ENCODE data around the gene ESD. TPM values are rescaled to one million over a fixed set of nuclear protein-coding genes. Genes with fewer than 3 reads are reported as not detected.

The ESD gene
- total RNA-seq (10 to 100 TPM; 61.2 to 64.1 TPM), polyA plus RNA-seq (100 to 1,000 TPM; 143 to 171 (median 149) TPM), total RNA-seq (42.3 to 88.5 (median 76.6) reads per million in 6 experiments)

- Mint-ChIP-seq H3K36me3 (peaks cover 0 to 7% (median 0%) of the 10 kb centered on the region in 3 donors), H3K4me1 (peaks cover 14 to 55% (median 41%) of the 10 kb centered on the region in 4 donors), H3K9me3 (no peaks in the 10 kb centered on the region), H3K4me3 (peak within 1 kb of the TSS; percentile 91 to 99 (median 98)), H3K27ac (peak within 1 kb of the TSS; percentile 97 to 99 (median 98)), H3K27me3 (no peaks in the 10 kb centered on the region)
- ATAC-seq (peak; percentile 92 to 93), DNase-seq (peak; percentile 83 to 94 (median 88))
- POLR2A ChIA-PET = interaction anchor here (0.9 to 1.2 kb wide), 2 partner anchors 244 to 1735 kb away, joined by 3 read pairs; partner anchors contain the start of genes LRCH1 and RCBTB2
Measured at GRCh38 chr13:46796515-46797474, at the start of gene ESD. TSS of gene ESD (minus strand) at chr13:46797161. CDS start at chr13:46791413, 5,748 bp downstream.

- ATAC-seq = no peak
- H3K27me3 Mint-ChIP-seq = peaks cover 0 to 13% (median 5%) of the 10 kb centered on the region in 5 donors
- H3K4me1 Mint-ChIP-seq = no peaks in the 10 kb centered on the region
- no peaks in the 10 kb centered on the region for H3K36me3 Mint-ChIP-seq
- DNase-seq = no peak
- H3K4me3 Mint-ChIP-seq = no peak overlapping the region
- H3K27ac Mint-ChIP-seq = no peak overlapping the region
- POLR2A ChIA-PET = no interaction called here
- no peaks in the 10 kb centered on the region for H3K9me3 Mint-ChIP-seq
Measured at GRCh38 chr13:46846726-46847125, 49.8 kb upstream of the ESD start.

- ATAC-seq = no peak
- no peak for DNase-seq
- Mint-ChIP-seq H3K4me3 (no peak overlapping the region), H3K36me3 (no peaks in the 10 kb centered on the region), H3K4me1 (no peaks in the 10 kb centered on the region), H3K9me3 (no peaks in the 10 kb centered on the region), H3K27ac (peak overlapping the region in 1 of 10 donors; percentile 6), H3K27me3 (peaks cover 0 to 13% (median 5%) of the 10 kb centered on the region in 5 donors)
- POLR2A ChIA-PET = no interaction called here
Measured at GRCh38 chr13:46845146-46845545, 48.2 kb upstream of the ESD start.

GRCh38 chr13:46844431-46844830 is 47.5 kb upstream of the ESD start:
- ATAC-seq (no peak), DNase-seq (no peak)
- Mint-ChIP-seq H3K4me3 (no peak overlapping the region), H3K36me3 (no peaks in the 10 kb centered on the region), H3K9me3 (no peaks in the 10 kb centered on the region), H3K4me1 (no peaks in the 10 kb centered on the region), H3K27ac (peak overlapping the region in 1 of 10 donors; percentile 6), H3K27me3 (peaks cover 0 to 13% (median 4%) of the 10 kb centered on the region in 5 donors)
- POLR2A ChIA-PET = no interaction called here

- Mint-ChIP-seq H3K36me3 (no peaks in the 10 kb centered on the region), H3K9me3 (no peaks in the 10 kb centered on the region), H3K27ac (no peak overlapping the region), H3K4me1 (no peaks in the 10 kb centered on the region), H3K27me3 (peaks cover 0 to 14% (median 13%) of the 10 kb centered on the region in 5 donors), H3K4me3 (no peak overlapping the region)
- ATAC-seq (no peak), DNase-seq (no peak)
- POLR2A ChIA-PET = no interaction called here
Measured at GRCh38 chr13:46839399-46839798, 42.4 kb upstream of the ESD start.

- H3K27me3 Mint-ChIP-seq = peaks cover 0 to 14% (median 0%) of the 10 kb centered on the region in 5 donors
- POLR2A ChIA-PET = no interaction called here
- H3K27ac Mint-ChIP-seq = no peak overlapping the region
- H3K36me3 Mint-ChIP-seq = no peaks in the 10 kb centered on the region
- H3K9me3 Mint-ChIP-seq = no peaks in the 10 kb centered on the region
- DNase-seq (no peak), ATAC-seq (no peak)
- H3K4me1 Mint-ChIP-seq = no peaks in the 10 kb centered on the region
- no peak overlapping the region for H3K4me3 Mint-ChIP-seq
Measured at GRCh38 chr13:46834657-46835056, 37.7 kb upstream of the ESD start.

GRCh38 chr13:46831588-46832194 is 34.7 kb upstream of the ESD start:
- H3K4me1 Mint-ChIP-seq = no peaks in the 10 kb centered on the region
- POLR2A ChIA-PET = no interaction called here
- ATAC-seq = peak in 1 of 2 donors; percentile 44

GRCh38 chr13:46830405-46831005 is 33.5 kb upstream of the ESD start:
- no peak overlapping the region for H3K27ac Mint-ChIP-seq
- no peaks in the 10 kb centered on the region for H3K36me3 Mint-ChIP-seq
- no peak for ATAC-seq
- peaks cover 0 to 9% (median 3%) of the 10 kb centered on the region in 5 donors for H3K27me3 Mint-ChIP-seq
- POLR2A ChIA-PET = no interaction called here
- no peak overlapping the region for H3K4me3 Mint-ChIP-seq
- H3K4me1 Mint-ChIP-seq = no peaks in the 10 kb centered on the region
- no peaks in the 10 kb centered on the region for H3K9me3 Mint-ChIP-seq
- no peak for DNase-seq

More at GRCh38 chr13:46831588-46832194, 34.7 kb upstream of the ESD start:
- Mint-ChIP-seq H3K4me3 (no peak overlapping the region), H3K27ac (no peak overlapping the region), H3K36me3 (no peaks in the 10 kb centered on the region), H3K9me3 (no peaks in the 10 kb centered on the region), H3K27me3 (peaks cover 0 to 8% (median 3%) of the 10 kb centered on the region in 5 donors)
- peak in 7 of 10 donors; percentile 8 to 33 (median 15) for DNase-seq

GRCh38 chr13:46822551-46822950 is 25.6 kb upstream of the ESD start:
- DNase-seq (no peak), ATAC-seq (no peak)
- H3K27me3 Mint-ChIP-seq = peaks cover 4 to 14% (median 5%) of the 10 kb centered on the region in 5 donors
- no peaks in the 10 kb centered on the region for H3K4me1 Mint-ChIP-seq
- H3K4me3 Mint-ChIP-seq = no peak overlapping the region
- POLR2A ChIA-PET = no interaction called here
- no peaks in the 10 kb centered on the region for H3K36me3 Mint-ChIP-seq
- no peaks in the 10 kb centered on the region for H3K9me3 Mint-ChIP-seq
- H3K27ac Mint-ChIP-seq = no peak overlapping the region

- Mint-ChIP-seq H3K36me3 (peaks cover 0 to 7% (median 2%) of the 10 kb centered on the region in 3 donors), H3K27me3 (peaks cover 3 to 15% (median 7%) of the 10 kb centered on the region in 5 donors), H3K9me3 (peaks cover 2 to 9% (median 5%) of the 10 kb centered on the region in 9 donors), H3K27ac (no peak overlapping the region), H3K4me3 (no peak overlapping the region), H3K4me1 (no peaks in the 10 kb centered on the region)
- POLR2A ChIA-PET = no interaction called here
- no peak for DNase-seq
- no peak for ATAC-seq
Measured at GRCh38 chr13:46817838-46818476, 21.0 kb upstream of the ESD start.

GRCh38 chr13:46817095-46817494 is 20.1 kb upstream of the ESD start:
- no peak overlapping the region for H3K4me3 Mint-ChIP-seq
- POLR2A ChIA-PET = no interaction called here
- no peak overlapping the region for H3K27ac Mint-ChIP-seq
- ATAC-seq (no peak), DNase-seq (no peak)
- H3K27me3 Mint-ChIP-seq = peaks cover 3 to 24% (median 13%) of the 10 kb centered on the region in 5 donors
- no peaks in the 10 kb centered on the region for H3K4me1 Mint-ChIP-seq
- H3K36me3 Mint-ChIP-seq = peaks cover 0 to 16% (median 6%) of the 10 kb centered on the region in 3 donors
- H3K9me3 Mint-ChIP-seq = peaks cover 6 to 17% (median 14%) of the 10 kb centered on the region in 9 donors

- Mint-ChIP-seq H3K4me3 (no peak overlapping the region), H3K27me3 (peaks cover 3 to 26% (median 14%) of the 10 kb centered on the region in 5 donors), H3K4me1 (no peaks in the 10 kb centered on the region), H3K9me3 (peaks cover 8 to 25% (median 21%) of the 10 kb centered on the region in 9 donors), H3K36me3 (peaks cover 0 to 20% (median 13%) of the 10 kb centered on the region in 3 donors), H3K27ac (no peak overlapping the region)
- POLR2A ChIA-PET = no interaction called here
- DNase-seq = no peak
- no peak for ATAC-seq
Measured at GRCh38 chr13:46816371-46816770, 19.4 kb upstream of the ESD start.

Data from naive thymus-derived CD8-positive, alpha-beta T cell (primary cell).